ENCODE results near the gene C1RL. TPM values are rescaled to one million over a fixed set of nuclear protein-coding genes. Genes with fewer than 3 reads are reported as not detected.

C1RL gene, protein sequence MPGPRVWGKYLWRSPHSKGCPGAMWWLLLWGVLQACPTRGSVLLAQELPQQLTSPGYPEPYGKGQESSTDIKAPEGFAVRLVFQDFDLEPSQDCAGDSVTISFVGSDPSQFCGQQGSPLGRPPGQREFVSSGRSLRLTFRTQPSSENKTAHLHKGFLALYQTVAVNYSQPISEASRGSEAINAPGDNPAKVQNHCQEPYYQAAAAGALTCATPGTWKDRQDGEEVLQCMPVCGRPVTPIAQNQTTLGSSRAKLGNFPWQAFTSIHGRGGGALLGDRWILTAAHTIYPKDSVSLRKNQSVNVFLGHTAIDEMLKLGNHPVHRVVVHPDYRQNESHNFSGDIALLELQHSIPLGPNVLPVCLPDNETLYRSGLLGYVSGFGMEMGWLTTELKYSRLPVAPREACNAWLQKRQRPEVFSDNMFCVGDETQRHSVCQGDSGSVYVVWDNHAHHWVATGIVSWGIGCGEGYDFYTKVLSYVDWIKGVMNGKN
- 8.1 TPM for total RNA-seq
- long read RNA-seq, transcript C1RL-201 (6 exons, 3,394 nt) = major isoform, 6 of 11 reads
- long read RNA-seq, partial matches to known transcripts = 1 of 11 reads
- long read RNA-seq, other reads (novel, unspliced or antisense) = 4 of 11 reads

DNA sequence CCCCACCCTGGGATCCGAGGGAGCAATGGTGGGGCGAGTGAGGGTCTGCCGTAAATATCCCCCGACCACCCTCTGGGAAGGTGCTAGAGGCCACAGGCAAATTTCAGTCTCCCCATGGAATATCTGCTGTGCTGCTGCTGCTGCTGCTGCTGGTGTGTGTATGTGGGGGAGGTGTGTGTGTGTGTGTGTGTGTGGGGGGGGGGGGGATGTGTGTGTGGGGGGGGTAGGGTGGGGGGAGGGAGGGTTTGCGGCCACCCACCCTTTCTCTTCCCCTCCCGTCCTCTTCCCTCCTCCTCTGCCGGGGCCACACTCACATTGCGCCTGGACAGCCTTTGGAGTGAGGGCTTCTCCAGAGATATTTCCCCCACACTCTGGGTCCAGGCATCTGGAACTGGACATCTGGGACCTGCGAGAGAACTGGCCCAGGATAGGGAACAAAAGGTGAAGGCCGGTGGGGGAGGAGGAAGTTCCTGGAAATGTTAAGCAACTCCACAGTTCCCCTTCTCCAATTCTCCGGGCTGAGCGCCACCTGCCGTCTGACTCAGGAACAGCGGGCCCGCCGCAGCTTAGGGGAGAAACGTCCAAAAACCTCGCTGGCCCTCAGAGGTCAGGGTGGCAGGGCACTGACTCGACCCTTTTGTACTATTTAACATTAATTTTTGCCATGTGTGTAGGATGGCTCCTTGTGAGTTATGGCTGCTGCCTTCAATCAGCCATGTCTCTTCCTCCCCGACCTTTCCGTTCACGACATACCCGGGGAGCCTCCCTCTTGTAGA lies at the start of gene C1RL:
Gene C1RL (minus strand): TSS at position 419 of the 776 bp plus-strand sequence. CDS start 34 bp downstream, at position 385.
- intact Hi-C loops (cut with micrococcal nuclease) = loop anchor here (5.0 kb wide), 1 partner anchor 47 kb away; the partner anchor contains the start of gene C1S
- peaks cover 27% of the 10 kb centered on the region for H3K4me1 ChIP-seq
- peaks cover 10% of the 10 kb centered on the region for H3K9me3 ChIP-seq (replicated peaks)
- DNase-seq = peak; percentile 91
- H3K27me3 ChIP-seq (ENCODE audit: low read depth) = no peaks in the 10 kb centered on the region
- H3K4me3 ChIP-seq = peak within 1 kb of the TSS; percentile 69
- TF ChIP-seq, protein P1, sequence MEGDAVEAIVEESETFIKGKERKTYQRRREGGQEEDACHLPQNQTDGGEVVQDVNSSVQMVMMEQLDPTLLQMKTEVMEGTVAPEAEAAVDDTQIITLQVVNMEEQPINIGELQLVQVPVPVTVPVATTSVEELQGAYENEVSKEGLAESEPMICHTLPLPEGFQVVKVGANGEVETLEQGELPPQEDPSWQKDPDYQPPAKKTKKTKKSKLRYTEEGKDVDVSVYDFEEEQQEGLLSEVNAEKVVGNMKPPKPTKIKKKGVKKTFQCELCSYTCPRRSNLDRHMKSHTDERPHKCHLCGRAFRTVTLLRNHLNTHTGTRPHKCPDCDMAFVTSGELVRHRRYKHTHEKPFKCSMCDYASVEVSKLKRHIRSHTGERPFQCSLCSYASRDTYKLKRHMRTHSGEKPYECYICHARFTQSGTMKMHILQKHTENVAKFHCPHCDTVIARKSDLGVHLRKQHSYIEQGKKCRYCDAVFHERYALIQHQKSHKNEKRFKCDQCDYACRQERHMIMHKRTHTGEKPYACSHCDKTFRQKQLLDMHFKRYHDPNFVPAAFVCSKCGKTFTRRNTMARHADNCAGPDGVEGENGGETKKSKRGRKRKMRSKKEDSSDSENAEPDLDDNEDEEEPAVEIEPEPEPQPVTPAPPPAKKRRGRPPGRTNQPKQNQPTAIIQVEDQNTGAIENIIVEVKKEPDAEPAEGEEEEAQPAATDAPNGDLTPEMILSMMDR (IDR thresholded peaks at IDR 0.05; ENCODE audit: borderline replicate concordance) = peak; percentile 99
- peaks cover 4% of the 10 kb centered on the region for H3K36me3 ChIP-seq
- peak within 1 kb of the TSS; percentile 93 for H3K27ac ChIP-seq (replicated peaks)

DNA sequence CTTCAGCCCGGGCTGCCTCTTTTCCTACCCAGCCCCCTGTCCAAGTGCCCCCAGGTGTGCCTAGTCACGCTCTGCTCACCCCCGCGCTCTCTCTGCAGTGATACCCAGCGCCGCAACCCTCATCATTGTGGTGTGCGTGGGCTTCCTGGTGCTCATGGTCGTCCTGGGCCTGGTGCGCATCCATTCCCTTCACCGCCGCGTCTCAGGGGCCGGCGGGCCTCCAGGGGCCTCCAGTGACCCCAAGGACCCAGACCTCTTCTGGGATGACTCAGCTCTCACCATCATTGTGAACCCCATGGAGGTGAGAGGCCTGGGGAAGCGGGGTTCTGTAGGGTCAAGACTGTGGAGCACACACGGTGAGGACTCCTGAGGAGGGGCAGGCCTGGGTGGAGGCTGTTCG lies 48.4 kb upstream of the C1RL start:
- intact Hi-C loops (cut with micrococcal nuclease) = no loop called here
- TF ChIP-seq, protein P1 (IDR thresholded peaks at IDR 0.05; ENCODE audit: borderline replicate concordance) = no peak
- no peaks in the 10 kb centered on the region for H3K9me3 ChIP-seq (replicated peaks)
- H3K36me3 ChIP-seq = no peaks in the 10 kb centered on the region
- no peak for DNase-seq
- no peaks in the 10 kb centered on the region for H3K27me3 ChIP-seq (ENCODE audit: low read depth)
- H3K4me3 ChIP-seq = no peak overlapping the region
- H3K27ac ChIP-seq (replicated peaks) = no peak overlapping the region
- H3K4me1 ChIP-seq = no peaks in the 10 kb centered on the region

DNA sequence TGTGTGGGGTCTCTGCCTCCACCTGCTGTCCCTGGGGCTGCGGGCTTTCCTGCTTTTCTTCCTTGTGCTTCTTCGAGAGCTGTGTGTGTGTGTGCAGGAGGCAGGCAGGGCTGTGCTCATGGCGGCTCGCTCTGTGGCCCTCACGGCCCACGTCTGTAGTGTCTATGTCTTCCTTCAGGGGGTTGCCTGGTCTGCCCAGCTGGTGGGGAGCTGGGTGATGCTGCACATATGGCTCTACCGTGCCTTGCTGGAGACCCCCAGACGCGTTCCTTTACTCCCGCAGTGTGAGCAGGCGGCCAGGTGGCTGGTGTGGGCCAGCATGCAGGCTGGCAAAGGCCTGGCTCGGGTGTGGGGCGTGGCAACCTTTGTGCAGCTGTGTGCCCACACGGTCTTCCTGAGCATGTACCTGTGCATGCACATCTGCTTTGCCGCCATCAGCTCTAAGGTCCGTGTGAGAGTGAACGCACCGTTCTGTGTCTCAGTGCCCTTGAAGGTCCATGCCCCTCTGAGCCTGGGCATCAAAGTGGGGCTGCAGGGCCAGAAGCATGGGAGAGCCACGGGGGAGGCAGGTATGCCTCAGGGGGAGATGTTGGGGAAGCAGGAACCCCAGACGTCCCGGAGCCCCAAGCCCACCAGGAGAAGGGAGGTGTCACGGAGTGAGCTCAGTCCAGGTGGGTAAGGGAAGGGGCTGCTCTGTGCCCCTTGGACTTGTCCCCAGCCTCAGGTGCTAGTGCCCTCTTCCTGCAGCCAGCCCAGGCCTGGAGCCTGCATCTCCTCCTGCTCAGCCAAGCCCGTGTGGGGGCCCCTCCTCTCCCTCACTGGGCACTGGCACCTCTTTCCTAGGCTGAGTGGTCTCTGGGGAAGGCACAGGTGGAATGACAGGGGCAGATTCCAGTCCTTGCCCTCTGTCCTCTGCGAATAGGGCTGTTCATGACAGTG lies 47.5 kb upstream of the C1RL start:
- Histone ChIP-seq H3K9me3 (replicated peaks) (no peaks in the 10 kb centered on the region), H3K4me1 (no peaks in the 10 kb centered on the region), H3K4me3 (no peak overlapping the region), H3K27ac (replicated peaks) (no peak overlapping the region), H3K36me3 (peaks cover 2% of the 10 kb centered on the region), H3K27me3 (ENCODE audit: low read depth) (no peaks in the 10 kb centered on the region)
- TF ChIP-seq, protein P1 (IDR thresholded peaks at IDR 0.05; ENCODE audit: borderline replicate concordance) = no peak
- DNase-seq = no peak
- intact Hi-C loops (cut with micrococcal nuclease) = no loop called here

DNA sequence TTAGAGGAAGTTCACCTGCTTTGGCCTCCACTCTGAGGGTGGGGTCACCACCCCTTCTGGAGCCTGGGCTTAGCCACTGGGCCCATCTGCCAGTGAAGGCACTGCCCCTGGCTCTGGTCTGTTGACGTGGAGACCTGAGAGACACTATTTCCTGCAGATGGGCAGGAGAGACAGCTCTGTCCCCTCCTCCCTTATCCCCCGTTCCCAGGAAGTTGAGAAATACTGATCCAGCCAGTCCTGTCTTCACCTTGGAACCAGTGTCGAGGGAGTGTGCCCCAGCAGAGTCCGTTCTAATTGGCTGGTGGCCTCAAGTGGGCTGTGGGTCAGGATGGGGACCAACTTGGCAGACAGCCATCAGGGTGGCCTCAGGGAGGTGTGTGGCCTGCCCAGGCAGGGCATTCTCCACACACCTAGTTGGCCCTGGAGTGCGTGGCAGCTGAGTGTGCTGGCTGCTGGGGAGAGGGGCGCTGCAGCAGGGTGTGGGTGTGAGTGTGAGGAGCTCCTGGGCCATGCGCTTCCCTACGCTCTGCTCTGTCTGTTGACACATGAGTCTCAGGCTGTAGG lies 46.5 kb upstream of the C1RL start:
- Histone ChIP-seq H3K9me3 (replicated peaks) (no peaks in the 10 kb centered on the region), H3K4me1 (no peaks in the 10 kb centered on the region), H3K27me3 (ENCODE audit: low read depth) (no peaks in the 10 kb centered on the region), H3K36me3 (peaks cover 4% of the 10 kb centered on the region), H3K4me3 (no peak overlapping the region), H3K27ac (replicated peaks) (no peak overlapping the region)
- DNase-seq = no peak
- TF ChIP-seq, protein P1 (IDR thresholded peaks at IDR 0.05; ENCODE audit: borderline replicate concordance) = no peak
- intact Hi-C loops (cut with micrococcal nuclease) = no loop called here
